HG03060 (cell line): Measurements from ENCODE around the gene KRT23.

Experiments
- ATAC-seq: cut with Tn5 transposase; IDR thresholded peaks from one replicate; pipeline ENCODE4 v1.9.1; 2021; ENCODE audit warnings: low read depth, moderate number of reproducible peaks; ENCODE audit not compliant: unreplicated experiment

KRT23 gene

GRCh38 chr17:40873801-40874200 lies 63.6 kb downstream of the KRT23 start:
- ATAC-seq: no peak

DNA sequence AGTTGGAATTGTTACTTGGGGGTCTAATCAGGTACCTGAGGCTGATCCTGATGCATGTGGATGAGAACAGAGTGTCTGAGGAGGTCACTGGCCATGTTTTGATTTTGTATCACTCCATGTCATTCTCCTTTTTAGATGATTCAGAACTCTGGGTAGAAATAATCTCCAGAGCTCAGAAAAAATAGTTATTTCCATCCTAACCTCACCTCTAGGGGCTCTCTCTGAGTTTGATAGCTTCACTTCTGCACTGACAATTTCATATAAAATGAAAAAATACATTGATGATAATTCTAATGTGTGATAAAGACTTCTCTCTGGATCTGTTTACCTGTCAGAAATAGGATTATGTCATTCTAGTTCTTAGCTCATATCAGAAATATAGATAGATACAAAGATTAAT lies 64.2 kb downstream of the KRT23 start:
- no peak for ATAC-seq
